H1 (cell line): Measurements from ENCODE around the gene GRIP1. TPM values are rescaled to one million over a fixed set of nuclear protein-coding genes. Genes with fewer than 3 reads are reported as not detected.

Experiments
- PHF8 ChIP-seq: fragments of 200-600 bp; sonication (generic); conservative IDR thresholded peaks from 2 replicates; pipeline ENCODE4 v1.7.1; 2012; ENCODE audit warnings: low read depth, mild to moderate bottlenecking, inconsistent platforms, low read length, moderate library complexity
- POLR2AphosphoS5 ChIP-seq: IDR thresholded peaks from 2 replicates; pipeline ENCODE4 v1.6.1; 2011; ENCODE audit warnings: low read depth, low read length
- SUZ12 ChIP-seq: fragments of 200-600 bp; sonication (generic); IDR thresholded peaks from 2 replicates; pipeline ENCODE4 v1.6.1; 2012; ENCODE audit warnings: mild to moderate bottlenecking, inconsistent platforms, low read length, moderate library complexity, mixed read lengths
- YY1 ChIP-seq: IDR thresholded peaks from 2 replicates; pipeline ENCODE4 v1.6.1; 2011; ENCODE audit warnings: low read depth, mild to moderate bottlenecking, low read length
- ZNF274 ChIP-seq: IDR thresholded peaks from 2 replicates; pipeline ENCODE4 v1.7.0; 2012; ENCODE audit warnings: low read length, borderline replicate concordance; ENCODE audit errors: extremely low read depth
- polyA plus RNA-seq, 7 experiments: library from polyadenylated mRNA; depleted of rRNA in 3 of 7; stranded (reverse) in 5 of 7; unstranded in 2 of 7; fragments of >200 nt in 5 of 7; fragments of 200-250 nt in 2 of 7; gene quantifications; 1 replicate in 5 of 7; 2 replicates in 1 of 7; 4 replicates in 1 of 7; pipeline versions ENCODE4 v1.2.1 to v1.2.3, GENCODE V29; 2011 to 2013; ENCODE audit warnings: missing spikeins in 2 of 7, mixed read lengths in 2 of 7
- total RNA-seq: library from RNA; stranded (reverse); fragmentation: NEBNext Ultra II Directional; extraction: Animal tissue kit (Norgen Biotek cat#: 25700); gene quantifications from 2 replicates; pipeline ENCODE4 v1.2.1, GENCODE V29; 2021

Gene GRIP1
- total and polyA plus RNA-seq, 2 of the 8 experiments (the other 6 are each of a cell fraction or from before 2014, with no cell fraction given): 4.5 to 27.3 TPM

GRCh38 chr12:66438601-66439000, 240.3 kb downstream of the GRIP1 start (continued):
- no peak for TF ChIP-seq SUZ12
- TF ChIP-seq YY1: no peak
- TF ChIP-seq POLR2AphosphoS5: no peak
- TF ChIP-seq ZNF274: no peak
- no peak for TF ChIP-seq PHF8
